HL-60 (cell line): ENCODE measurements around the gene ADAMTS17.

Source experiments
- CTCF ChIP-seq: IDR thresholded peaks from one replicate; pipeline ENCODE4 v1.5.1; 2011; ENCODE audit warnings: low read length, control low read depth, inconsistent platforms; ENCODE audit not compliant: insufficient read depth
- GABPA ChIP-seq: IDR thresholded peaks from 2 replicates; pipeline ENCODE4 v1.6.1; 2012; ENCODE audit warnings: low read depth
- POLR2AphosphoS5 ChIP-seq: IDR thresholded peaks from 2 replicates; pipeline ENCODE4 v1.6.1; 2012; ENCODE audit warnings: low read depth
- REST ChIP-seq: IDR thresholded peaks from 2 replicates; pipeline ENCODE4 v1.6.1; 2012; ENCODE audit warnings: low read depth; ENCODE audit not compliant: insufficient replicate concordance

- no peak for TF ChIP-seq POLR2AphosphoS5
- TF ChIP-seq GABPA: no peak
- TF ChIP-seq CTCF: no peak
- no peak for TF ChIP-seq REST
Observed at GRCh38 chr15:99976000-99976399, 365.8 kb downstream of the ADAMTS17 start.
